SH-SY5Y (cell line): ENCODE results near the gene UBXN4.

Experiments
- GATA2 ChIP-seq: IDR thresholded peaks from 2 replicates; pipeline ENCODE4 v1.6.1; 2011; ENCODE audit warnings: mild to moderate bottlenecking, low read depth, low read length
- GATA3 ChIP-seq: IDR thresholded peaks from 2 replicates; pipeline ENCODE4 v1.6.1; 2011; ENCODE audit warnings: low read depth, mild to moderate bottlenecking, low read length, moderate library complexity

DNA sequence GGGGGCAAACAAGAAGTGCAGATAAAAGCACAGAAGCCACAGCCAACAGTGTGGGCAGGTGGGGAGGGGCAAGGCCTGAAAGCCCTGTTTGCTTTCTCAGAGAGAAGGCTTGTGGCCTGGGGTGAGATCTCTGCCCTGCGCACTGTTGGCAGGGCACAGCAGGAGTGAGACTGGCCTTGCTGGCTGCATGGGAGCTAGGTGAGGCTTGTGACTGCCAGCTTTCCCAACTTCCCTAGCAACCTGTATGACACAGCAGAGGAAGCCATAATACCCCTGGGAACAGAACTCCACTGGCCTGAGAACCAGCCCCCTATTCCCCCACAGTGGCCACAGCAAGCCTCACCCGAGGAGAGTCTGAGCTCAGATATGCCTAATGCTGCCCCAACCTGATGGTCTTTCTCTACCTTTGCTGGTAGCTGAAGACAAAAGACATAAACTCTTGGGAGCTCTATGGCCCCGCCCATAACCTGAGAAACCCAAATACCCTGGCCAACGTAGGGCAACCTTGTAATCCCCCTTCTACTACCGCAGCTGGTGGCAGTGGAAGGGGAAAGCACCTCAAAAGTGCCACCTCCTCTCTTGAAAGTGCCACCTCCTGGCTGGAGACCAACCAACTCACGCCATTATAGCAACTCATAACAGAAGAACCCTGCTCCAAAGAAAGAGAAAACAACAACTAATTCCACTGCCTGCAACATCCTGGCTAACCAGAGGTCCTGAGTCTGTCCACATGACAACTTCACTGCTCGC lies 50.9 kb downstream of the UBXN4 start:
- no peak for TF ChIP-seq GATA2
- TF ChIP-seq GATA3 = no peak
